SH-SY5Y (cell line): ENCODE data around the gene DHDDS.

Source experiments
- GATA2 ChIP-seq: IDR thresholded peaks from 2 replicates; pipeline ENCODE4 v1.6.1; 2011; ENCODE audit warnings: mild to moderate bottlenecking, low read depth, low read length
- GATA3 ChIP-seq: IDR thresholded peaks from 2 replicates; pipeline ENCODE4 v1.6.1; 2011; ENCODE audit warnings: low read depth, mild to moderate bottlenecking, low read length, moderate library complexity

DNA sequence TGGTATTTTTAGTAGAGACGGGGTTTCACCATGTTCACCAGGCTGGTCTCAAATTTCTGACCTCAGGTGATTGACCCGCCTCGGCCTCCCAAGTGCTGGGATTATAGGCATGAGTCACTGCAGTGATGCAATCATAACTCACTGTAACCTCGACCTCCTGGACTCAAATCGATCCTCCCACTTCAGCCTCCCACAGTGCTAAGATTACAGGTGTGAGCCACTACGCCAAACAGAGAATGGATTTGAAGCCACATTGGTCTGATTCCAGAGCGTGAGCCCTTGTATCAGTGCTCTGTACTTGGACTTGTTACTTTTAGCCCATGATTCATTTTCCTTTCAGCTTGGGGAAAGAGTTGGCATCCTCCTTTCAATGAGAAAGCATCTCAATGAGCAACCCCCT, 44.7 kb upstream of the DHDDS start:
- no peak for TF ChIP-seq GATA2
- no peak for TF ChIP-seq GATA3
